Esophagus squamous epithelium (tissue), 4 donors: ENCODE data around the gene TREML2.

Experiments
- CTCF ChIP-seq, 6 experiments: fragments of 450-650 bp in 4 of 6; fragments of 200-600 bp in 2 of 6; sonication (generic) in 2 of 6; IDR thresholded peaks; one replicate each; pipeline ENCODE4 v1.5.1; 2016 to 2019; ENCODE audit warnings: antibody characterized with exemption in 6 of 6, mild to moderate bottlenecking in 4 of 6, moderate library complexity in 4 of 6
- POLR2A ChIP-seq, 4 donors: fragments of 450-650 bp; IDR thresholded peaks; one replicate each; pipeline ENCODE4 v1.6.1; 2017; ENCODE audit warnings: antibody characterized with exemption in 4 of 4, mild to moderate bottlenecking in 4 of 4, moderate library complexity in 3 of 4

- TF ChIP-seq CTCF (IDR thresholded peaks at IDR 0.05) (no peak), POLR2A (IDR thresholded peaks at IDR 0.05) (no peak)
Observed at GRCh38 chr6:41184761-41185160, 16.2 kb downstream of the TREML2 start.
